Stimulated activated CD4-positive, alpha-beta T cell treated with anti-CD3 and anti-CD28 coated beads, Interleukin-15, amount 100 ng/mL, for 1 hour (primary cell): Measurements from ENCODE around the gene CYP19A1.

Experiments
- DNase-seq, 2 donors: peaks; one replicate each; pipeline ENCODE4 v3.0.0-alpha.2; 2020; ENCODE audit warnings: low read depth in 1 of 2, low spot score in 1 of 2

Gene CYP19A1

GRCh38 chr15:51328926-51329325 is 9.5 kb downstream of the CYP19A1 start:
- DNase-seq: no peak

- no peak for DNase-seq
Observed at GRCh38 chr15:51327081-51327480, 11.3 kb downstream of the CYP19A1 start.

GRCh38 chr15:51325167-51325566 is 13.2 kb downstream of the CYP19A1 start:
- DNase-seq: no peak

GRCh38 chr15:51323749-51324148 is 14.6 kb downstream of the CYP19A1 start:
- no peak for DNase-seq

GRCh38 chr15:51322621-51323296 is 15.6 kb downstream of the CYP19A1 start:
- DNase-seq: no peak

DNA sequence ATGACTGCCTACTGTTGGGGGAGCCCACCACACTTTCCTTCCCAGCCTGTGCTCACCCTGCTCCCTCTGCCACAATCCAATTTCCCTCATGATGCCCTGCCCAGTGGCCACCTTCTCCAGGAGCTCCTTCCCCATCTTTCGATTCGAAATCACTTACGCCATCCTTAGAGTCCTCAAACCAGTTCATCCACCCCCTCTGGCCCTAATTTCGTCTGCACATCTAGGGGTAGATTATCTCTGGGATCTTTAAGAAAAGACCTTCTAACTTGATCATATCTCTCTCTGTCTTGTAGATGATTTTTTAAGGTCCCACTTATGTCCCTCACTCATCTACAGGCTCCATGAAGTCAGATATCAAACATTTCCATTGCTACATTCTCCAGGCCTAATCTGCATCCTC is 17.1 kb downstream of the CYP19A1 start:
- no peak for DNase-seq

GRCh38 chr15:51320843-51321242 is 17.6 kb downstream of the CYP19A1 start:
- DNase-seq: no peak

DNA sequence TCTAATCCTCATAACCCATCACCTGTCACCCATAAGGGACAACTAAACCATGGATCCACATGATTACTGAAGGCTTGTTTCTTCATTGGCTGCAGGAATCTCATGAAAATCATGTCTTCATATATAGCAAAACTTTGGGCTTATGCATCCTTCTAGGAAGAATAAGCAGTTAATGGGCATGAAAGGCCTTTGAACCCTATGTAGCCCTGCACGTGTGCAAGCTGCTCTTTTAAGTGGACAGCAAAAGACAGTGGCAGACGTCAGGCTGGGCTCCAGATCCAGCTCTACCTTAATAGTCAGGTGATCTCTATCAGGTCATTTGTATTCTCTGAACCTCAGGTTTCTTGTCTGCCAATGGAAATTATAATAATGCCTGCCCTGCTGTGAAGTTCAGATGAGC is 18.9 kb downstream of the CYP19A1 start:
- DNase-seq: no peak

- DNase-seq: no peak
Observed at GRCh38 chr15:51318382-51319150, 19.8 kb downstream of the CYP19A1 start.

- no peak for DNase-seq
Observed at GRCh38 chr15:51316636-51317035, 21.8 kb downstream of the CYP19A1 start.

DNA sequence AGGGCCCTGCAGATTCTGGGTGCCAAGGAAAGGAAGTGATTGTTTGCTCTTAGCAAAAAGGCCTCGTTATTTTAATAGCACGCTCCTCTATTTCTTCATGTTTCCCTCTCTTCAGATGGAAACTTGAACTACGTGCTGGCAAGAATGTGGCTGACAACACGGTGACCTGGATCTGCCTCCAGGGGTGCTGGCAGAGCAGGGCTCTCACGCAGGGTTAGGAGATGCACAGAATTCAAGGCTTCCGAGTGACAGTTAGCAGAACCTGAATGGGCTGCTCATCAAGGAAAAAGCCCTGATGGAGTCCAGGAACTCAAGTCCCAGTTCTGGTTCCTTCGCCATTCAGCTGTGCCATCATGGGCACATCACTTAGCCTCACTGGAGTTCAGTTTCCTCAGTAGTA is 22.7 kb downstream of the CYP19A1 start:
- no peak for DNase-seq

GRCh38 chr15:51314391-51315337 is 23.7 kb downstream of the CYP19A1 start:
- no peak for DNase-seq

DNA sequence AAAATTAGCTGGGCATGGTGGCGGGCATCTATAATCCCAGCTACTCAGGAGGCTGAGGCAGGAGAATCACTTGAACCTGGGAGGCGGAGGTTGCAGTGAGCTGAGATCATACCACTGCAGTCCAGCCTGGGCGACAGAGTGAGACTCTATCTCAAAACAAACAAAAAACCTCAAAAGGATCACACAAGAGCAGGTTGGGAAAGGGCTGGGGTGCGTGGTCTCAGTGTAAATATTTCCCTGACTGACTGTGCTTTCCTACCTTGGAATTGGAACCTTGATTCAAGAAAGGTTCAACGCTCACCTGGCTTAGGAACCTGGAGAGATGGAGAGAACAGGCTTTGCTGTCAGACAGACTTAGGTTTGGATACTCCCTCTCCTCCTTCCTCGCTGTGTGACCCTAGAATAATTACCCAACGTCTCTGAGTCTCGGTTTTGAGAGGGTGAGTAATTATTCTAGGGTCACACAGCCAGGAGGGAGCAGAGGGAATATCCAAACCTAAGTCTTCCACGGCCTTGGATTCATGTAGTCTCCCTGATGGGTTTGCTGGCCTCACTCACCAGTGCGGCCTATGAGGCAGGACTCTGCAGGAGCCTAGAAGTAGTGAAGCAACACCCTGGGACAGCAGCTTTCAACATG is 24.6 kb downstream of the CYP19A1 start:
- no peak for DNase-seq

DNA sequence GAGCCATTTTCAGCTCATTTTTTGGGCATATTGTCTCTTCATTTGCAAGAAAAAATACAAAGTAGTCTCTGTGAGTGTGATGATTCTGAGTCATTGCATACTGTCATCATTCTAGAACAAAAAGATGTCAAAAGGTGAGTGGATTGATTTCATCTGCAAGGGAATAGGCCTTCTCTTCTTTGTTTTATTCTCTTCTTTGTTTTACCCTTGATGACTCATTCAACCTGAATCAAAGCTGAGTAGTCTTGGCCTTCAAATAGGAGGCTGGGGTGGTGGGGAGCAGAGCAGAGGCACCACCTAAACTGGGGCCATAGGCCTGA is 25.4 kb downstream of the CYP19A1 start:
- no peak for DNase-seq

- DNase-seq: no peak
Observed at GRCh38 chr15:51312166-51313073, 26.0 kb downstream of the CYP19A1 start.

DNA sequence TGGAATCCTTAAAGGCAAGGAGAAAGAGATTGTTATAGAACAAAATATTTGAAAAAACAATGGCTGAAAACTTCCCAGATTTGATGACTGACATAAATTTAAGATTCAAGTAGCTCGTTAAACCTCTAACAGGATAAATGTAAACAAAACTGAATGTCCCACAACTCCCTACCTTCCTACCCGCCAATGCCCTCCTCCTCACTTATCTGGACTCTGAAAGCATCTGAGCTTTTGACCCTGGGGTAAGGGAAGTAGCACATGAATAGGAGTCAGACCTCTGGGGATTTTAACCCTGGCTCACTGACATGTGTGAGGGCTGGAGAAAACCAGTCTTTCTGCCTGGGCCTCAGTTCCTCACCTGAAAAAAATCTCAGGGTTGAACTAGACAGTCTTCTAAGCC is 26.9 kb downstream of the CYP19A1 start:
- no peak for DNase-seq

GRCh38 chr15:51310064-51310463 is 28.3 kb downstream of the CYP19A1 start:
- DNase-seq: no peak

DNA sequence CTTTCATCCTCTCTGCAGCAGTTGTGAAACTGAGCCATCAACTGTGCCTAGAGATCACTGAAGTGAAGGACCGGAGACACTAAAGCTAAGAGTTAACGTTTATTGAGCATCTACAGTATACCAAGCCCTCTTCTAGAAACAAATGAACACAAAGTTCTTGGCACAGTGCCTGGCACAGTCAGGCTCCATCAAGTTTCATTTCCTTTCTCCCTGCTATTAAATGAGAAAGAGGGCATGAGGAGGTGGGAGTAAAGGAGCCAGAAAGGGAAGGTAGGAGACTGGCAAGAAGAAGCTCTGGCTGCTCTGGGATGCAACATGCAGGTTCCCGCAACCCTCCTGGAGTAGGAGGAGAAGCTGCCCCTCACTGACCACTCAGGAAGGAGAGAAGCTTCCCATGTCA is 30.6 kb downstream of the CYP19A1 start:
- no peak for DNase-seq

- DNase-seq: no peak
Observed at GRCh38 chr15:51307325-51307724, 31.1 kb downstream of the CYP19A1 start.

DNA sequence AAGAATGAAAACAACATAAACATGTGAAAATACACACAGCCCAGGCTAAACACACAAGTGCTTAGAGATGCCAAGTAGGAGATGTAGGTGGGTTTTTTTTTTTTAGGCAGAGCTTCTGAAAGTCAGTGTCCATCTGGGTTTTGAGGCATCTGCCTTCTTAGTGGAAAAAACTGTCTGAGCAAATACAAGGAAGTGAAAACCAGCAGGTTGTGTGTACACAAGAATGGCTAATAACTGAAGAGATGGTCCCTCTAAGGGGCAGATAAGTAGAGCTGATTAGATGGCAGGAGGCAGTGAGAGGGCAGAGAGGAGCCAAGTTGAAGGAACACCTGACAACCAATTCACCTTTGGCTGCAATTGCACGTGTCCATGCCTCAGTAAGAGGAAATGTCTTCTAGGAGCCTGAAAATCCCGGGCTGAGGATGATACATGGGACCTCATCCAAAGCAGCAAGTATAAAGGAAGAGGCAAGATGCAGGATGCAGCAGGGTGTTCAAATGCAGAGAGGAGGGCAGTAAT is 34.9 kb downstream of the CYP19A1 start:
- no peak for DNase-seq
